CD1c-positive myeloid dendritic cell (primary cell): ENCODE data around the gene FAM118A.

Experiments used
- DNase-seq: peaks from one replicate; pipeline ENCODE4 v3.0.0-alpha.2; 2016; ENCODE audit errors: extremely low spot score

Gene FAM118A

DNA sequence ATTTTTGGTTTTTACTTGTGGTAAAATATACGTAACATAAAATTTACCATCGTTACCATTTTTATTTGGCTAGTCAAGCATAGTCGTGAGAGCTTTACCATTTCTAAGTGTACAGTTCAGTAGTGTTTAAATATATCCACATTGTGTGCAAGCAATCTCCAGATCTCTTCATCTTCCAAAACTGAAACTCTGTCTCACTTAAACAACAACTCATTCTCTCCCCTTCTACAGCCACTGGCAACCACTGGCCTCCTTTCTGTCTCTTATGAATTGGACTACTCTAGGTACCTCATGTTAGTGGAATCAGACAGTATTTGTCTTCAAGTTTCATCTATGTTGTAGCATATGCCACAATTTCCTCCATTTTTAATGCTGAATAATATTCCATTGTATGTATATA, 66.3 kb downstream of the FAM118A start:
- no peak for DNase-seq

- DNase-seq = peak; percentile 36
Measured at GRCh38 chr22:45376703-45377102, 67.0 kb downstream of the FAM118A start.

- no peak for DNase-seq
Measured at GRCh38 chr22:45381348-45381747, 71.6 kb downstream of the FAM118A start.

- no peak for DNase-seq
Measured at GRCh38 chr22:45389546-45389945, 79.8 kb downstream of the FAM118A start.
